Caki2 (cell line): ENCODE data around the gene GOLT1B. TPM values are rescaled to one million over a fixed set of nuclear protein-coding genes. Genes with fewer than 3 reads are reported as not detected.
A peak's percentile ranks its signal among the peaks of the same experiment; 100 is the strongest.
"Not testable (repeated sequence)": the region's sequence is repeated elsewhere in the genome, so short reads cannot be mapped to it uniquely, and the experiment has no call there.

Source experiments
- DNase-seq: peaks from one replicate; pipeline ENCODE4 v3.0.0-alpha.2; 2015; ENCODE audit warnings: low read depth
- in situ Hi-C: cut with HindIII; loops from 2 replicates; pipeline ENCODE4 v1.10.0; 2016; ENCODE audit warnings: low sequenced_read_pairs, low pct_unique_long_range_greater_than_20kb, mixed read lengths
- total RNA-seq: library from RNA; depleted of rRNA; stranded (reverse); fragments of >200 nt; shearing (Covaris generic); gene quantifications from 2 replicates; pipeline ENCODE4 v1.2.3, GENCODE V29; 2014; ENCODE audit warnings: low replicate concordance; rRNA removed

Gene GOLT1B
- total RNA-seq = 56.6 and 84.0 TPM in 2 replicates

GRCh38 chr12:21501258-21502163 is at the start of gene GOLT1B, which contains the start of gene RECQL:
TSS of gene GOLT1B (plus strand) at chr12:21501789. CDS start at chr12:21501924, 135 bp downstream.
TSS of gene RECQL (minus strand) at chr12:21501635. CDS start at chr12:21499570, 2,065 bp downstream.
- DNase-seq = peak; percentile 97
- in situ Hi-C loops = no loop called here

DNA sequence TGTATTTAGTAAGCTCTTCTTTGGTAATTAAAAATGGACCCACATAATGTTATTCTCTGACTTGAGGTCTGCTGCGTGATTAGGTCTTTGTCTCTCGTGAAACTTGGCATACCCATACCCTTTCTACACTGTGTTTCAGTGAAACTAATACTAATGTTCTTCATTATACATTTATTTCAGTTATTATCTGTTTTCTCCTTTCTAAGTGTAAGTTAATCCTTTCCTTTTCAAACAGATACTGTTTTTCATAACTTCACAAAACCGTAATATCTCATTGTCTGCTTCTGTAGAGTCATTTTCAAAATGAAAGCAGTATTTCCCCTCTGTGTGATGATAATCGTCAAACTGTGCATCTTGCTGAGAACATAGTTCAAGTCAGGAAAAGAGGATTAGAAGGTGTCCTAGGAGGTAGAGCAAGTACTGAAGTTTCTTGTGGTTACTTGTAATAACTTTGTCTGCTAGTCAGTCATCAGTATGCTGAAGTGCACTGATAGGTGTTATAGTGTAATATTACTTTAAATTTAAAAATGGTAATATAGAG is 48.2 kb upstream of the GOLT1B start:
- in situ Hi-C loops = no loop called here
- DNase-seq = no peak

- in situ Hi-C loops = no loop called here
- no peak for DNase-seq
These were observed 45.3 kb upstream of the GOLT1B start for GRCh38 chr12:21456291-21456780.

GRCh38 chr12:21459474-21459873 is 42.1 kb upstream of the GOLT1B start:
- DNase-seq = no peak
- in situ Hi-C loops = no loop called here

- in situ Hi-C loops = not testable (repeated sequence)
These were observed 34.3 kb upstream of the GOLT1B start for GRCh38 chr12:21467334-21467733.

GRCh38 chr12:21471294-21471693 is 30.3 kb upstream of the GOLT1B start:
- in situ Hi-C loops = no loop called here
- no peak for DNase-seq

More at GRCh38 chr12:21467334-21467733, 34.3 kb upstream of the GOLT1B start:
- not testable (repeated sequence) for DNase-seq

DNA sequence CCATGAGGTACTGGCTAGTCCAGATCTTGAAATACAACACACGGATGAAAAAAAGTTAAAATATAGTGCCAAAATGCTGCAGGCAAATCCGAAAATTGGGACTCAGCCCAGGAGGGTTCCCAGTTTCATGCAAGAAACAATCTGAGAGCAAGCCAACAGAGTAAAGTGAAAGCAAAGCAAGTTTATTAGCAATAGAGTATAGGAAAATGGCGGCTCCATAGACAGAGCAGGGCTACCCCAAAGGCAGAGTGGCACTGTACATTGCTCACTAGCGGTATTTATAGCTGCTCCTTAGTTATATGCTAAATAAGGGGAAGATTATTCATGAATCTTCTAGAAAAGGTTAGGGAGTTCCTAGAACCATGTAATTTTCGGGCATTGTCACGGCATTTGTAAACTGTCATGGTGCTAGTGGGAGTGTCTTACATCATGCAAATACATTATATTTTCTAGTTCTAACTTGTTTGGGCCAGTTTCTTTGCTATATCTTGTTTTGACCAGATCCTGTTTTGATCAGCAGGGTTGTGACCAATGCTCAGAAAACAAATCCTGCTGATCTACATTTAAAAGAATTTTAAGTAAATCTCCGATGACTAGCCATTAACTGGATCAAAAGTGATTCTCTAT is 29.3 kb upstream of the GOLT1B start:
- in situ Hi-C loops = no loop called here
- no peak for DNase-seq

DNA sequence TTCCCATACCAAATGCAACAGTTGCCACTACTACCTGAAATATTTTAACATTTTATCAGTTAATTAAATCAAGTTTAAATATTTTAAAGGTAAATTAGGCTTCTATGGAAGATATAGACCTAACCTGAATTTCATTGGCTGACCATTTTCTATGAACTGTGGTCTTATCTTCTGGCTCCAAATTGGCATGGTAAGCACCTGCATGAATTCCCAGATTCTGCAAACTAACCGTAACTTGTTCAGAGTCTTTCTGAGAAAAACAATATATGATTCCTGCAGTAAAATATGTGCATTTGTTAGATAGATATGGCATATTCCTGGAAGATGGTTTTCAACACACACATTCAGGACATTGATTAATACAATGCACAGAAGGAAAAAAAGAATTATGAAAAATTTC is 26.0 kb upstream of the GOLT1B start:
- in situ Hi-C loops = no loop called here
- DNase-seq = no peak

DNA sequence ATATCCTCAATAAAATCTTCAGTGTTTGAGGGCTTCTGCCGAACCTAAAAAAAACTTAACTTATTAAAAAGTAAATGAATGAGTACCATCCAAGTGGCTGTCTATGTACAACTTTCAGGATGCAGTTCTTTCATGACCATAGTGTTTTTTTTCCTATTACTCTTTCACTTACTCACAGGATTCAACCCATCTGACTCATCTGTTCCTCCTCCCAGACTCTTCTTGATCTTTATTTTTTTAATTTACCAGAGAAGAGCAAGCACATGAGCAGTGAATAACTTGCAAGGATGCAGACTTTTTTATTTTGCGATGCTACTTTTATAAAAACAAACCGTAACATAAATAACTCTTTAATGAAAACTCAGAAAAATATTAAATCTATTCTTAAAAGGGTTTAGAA is 24.6 kb upstream of the GOLT1B start:
- in situ Hi-C loops = no loop called here
- DNase-seq = peak; percentile 53

DNA sequence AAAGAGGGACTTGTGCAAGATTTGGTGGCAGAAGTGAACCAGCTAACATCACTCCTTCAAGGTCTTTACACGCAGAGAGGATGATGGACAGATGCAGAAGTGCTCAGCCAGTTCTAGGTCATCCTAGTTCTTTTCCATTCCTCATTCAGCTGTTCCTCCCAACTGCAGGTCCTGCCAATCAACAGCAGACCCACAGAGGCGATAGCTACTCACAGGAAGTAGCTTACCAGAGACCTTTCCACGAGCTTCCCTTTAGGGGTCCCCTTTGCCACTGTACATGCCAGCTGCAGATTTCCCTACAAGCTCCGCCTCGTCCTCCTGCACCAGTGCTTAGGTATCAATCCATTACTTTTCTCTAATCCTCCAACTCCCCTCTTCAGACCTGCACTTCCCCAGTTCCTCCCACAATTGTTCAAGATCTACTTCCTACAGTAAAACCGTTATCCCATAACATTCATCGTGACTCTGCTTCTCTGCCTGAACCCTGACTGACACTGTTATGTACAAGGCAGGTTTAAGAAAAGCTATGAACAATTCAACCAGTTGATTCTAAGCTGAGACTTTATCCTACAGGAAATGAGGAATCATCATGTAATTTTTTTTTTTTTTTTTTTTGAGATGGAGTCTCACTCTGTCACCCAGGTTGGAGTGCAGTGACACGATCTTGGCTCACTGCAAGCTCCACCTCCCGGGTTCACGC is 22.7 kb upstream of the GOLT1B start:
- in situ Hi-C loops = no loop called here

DNA sequence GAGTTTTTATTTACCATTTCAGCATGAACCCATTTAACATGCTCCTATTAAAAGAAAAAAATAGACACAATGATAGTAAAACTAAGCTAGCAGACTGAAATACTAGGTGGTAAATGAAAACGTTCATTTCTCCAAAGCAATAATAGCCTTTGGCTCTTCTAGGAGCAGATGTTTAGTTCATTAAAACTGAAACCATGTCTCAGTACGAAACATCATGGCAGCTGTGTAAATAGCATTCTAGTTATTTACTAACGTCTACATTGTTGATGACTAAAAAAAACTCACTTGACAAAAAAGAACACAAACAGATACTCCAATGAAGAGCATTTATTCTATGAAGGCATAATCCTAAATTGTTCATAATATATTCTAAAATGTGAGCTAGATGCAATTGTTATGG is 18.1 kb upstream of the GOLT1B start:
- DNase-seq = no peak
- in situ Hi-C loops = no loop called here

More for the DNA sequence above, 22.7 kb upstream of the GOLT1B start:
- DNase-seq = no peak

DNA sequence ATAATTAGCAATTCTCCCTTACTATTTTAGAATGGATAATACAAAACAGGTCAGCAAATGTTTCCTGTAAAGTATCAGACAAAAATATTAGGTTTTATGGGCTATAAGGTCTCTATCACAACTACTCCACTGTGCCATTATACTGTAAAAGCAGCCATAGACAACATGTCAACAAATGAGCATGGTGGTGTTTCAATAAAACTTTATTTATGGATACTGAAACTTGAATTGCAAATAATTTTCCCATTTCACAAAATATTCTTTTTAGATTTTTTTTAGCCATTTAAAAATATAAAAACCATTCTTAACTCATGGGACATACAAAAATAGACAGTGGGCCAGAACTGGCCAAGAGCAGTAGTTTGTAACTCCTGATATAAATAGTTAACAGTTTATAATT is 15.6 kb upstream of the GOLT1B start:
- in situ Hi-C loops = no loop called here
- DNase-seq = no peak

DNA sequence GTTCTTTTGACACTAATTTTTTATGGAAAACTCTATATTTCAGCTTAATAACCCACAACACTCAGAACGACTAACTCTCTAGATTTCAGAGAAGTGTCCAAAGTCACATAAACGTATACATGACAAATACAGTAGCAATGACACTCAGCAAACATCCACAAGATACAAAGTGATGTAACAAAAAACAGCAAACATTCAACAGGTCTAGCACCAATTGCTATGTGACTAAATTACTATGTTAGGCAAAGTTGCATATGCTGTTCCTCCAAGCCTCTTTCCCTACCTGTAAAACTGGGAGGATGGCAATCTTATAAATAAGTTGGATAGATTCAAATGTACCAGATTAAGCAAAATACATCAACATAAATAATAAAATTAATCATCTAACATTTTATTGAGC is 1.8 kb upstream of the GOLT1B start:
- in situ Hi-C loops = no loop called here

GRCh38 chr12:21500786-21501257 is 767 bp upstream of the GOLT1B start:
- DNase-seq = no peak
- in situ Hi-C loops = no loop called here

More for the DNA sequence above, 1.8 kb upstream of the GOLT1B start:
- no peak for DNase-seq

GRCh38 chr12:21502164-21502496 is 541 bp downstream of the GOLT1B start:
- peak; percentile 24 for DNase-seq
- in situ Hi-C loops = no loop called here

GRCh38 chr12:21502872-21503271 is 1.3 kb downstream of the GOLT1B start:
- in situ Hi-C loops = no loop called here
- DNase-seq = no peak

DNA sequence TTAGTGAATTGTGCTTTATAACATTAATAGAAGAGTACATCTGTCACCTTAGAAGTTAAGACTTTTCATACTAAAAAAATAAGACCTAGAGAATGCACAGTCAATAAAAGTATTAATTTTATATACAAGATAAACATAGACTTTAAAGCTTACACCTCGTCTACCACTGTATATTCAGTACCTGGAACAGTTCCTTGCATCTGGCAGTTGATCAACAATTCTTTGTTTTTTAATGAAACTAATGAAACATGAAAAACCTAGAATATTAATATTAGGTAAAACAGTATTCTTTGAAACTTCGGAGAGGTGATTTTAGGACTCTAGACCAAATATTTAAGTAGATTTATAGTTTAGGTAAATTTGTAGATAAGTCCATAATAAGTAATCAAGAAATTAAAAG is 4.3 kb downstream of the GOLT1B start:
- in situ Hi-C loops = no loop called here
- DNase-seq = no peak

DNA sequence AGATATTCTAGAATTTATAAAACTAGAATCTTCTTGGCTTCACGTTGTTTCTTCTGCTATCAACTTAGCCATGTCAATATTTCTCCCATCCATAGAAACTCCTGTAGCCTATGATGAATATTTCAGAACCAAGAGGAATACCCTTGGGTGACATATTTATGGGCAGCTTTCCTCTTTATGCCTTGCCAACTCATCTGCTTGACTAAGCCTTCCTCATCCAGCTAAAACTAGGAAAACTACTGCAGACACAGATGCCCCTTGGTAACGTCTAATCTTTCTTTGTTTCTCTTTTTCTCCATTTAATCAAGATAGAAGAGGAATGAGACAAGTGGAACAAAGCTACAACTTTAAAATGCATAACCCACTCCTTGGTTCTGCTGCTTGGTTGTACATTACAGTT is 6.3 kb downstream of the GOLT1B start:
- in situ Hi-C loops = no loop called here
- DNase-seq = no peak
